Muscle layer of colon (tissue), 2 donors: ENCODE measurements around the gene CENPB.
A peak's percentile ranks its signal among the peaks of the same experiment; 100 is the strongest.

Experiments
- H3K27ac ChIP-seq: one replicate; pipeline ENCODE4 v1.7.0; 2013; ENCODE audit warnings: low read depth, mild to moderate bottlenecking, low read length, moderate library complexity
- H3K27me3 ChIP-seq, 2 donors: one replicate each; pipeline ENCODE4 v1.7.0; 2013; ENCODE audit warnings: low read length in 2 of 2, mild to moderate bottlenecking in 2 of 2; ENCODE audit not compliant: insufficient read depth in 2 of 2, control insufficient read depth in 1 of 2
- H3K36me3 ChIP-seq: one replicate; pipeline ENCODE4 v1.7.0; 2013; ENCODE audit warnings: mild to moderate bottlenecking, low read length; ENCODE audit not compliant: insufficient read depth
- H3K4me1 ChIP-seq: one replicate; pipeline ENCODE4 v1.7.0; 2013; ENCODE audit warnings: mild to moderate bottlenecking, low read length; ENCODE audit not compliant: insufficient read depth
- H3K4me3 ChIP-seq, 2 donors: one replicate each; pipeline ENCODE4 v1.7.0; 2013; ENCODE audit warnings: low read length in 2 of 2, low read depth in 1 of 2, mild to moderate bottlenecking in 1 of 2, moderate library complexity in 1 of 2
- H3K9ac ChIP-seq: one replicate; pipeline ENCODE4 v1.7.0; 2013; ENCODE audit warnings: low read length
- H3K9me3 ChIP-seq: one replicate; pipeline ENCODE4 v1.7.0; 2013; ENCODE audit warnings: mild to moderate bottlenecking, low read length
- donor health status: abdominal sarcoma.
- donor health status: Adenocarcinoma of cecum.

CENPB gene

DNA sequence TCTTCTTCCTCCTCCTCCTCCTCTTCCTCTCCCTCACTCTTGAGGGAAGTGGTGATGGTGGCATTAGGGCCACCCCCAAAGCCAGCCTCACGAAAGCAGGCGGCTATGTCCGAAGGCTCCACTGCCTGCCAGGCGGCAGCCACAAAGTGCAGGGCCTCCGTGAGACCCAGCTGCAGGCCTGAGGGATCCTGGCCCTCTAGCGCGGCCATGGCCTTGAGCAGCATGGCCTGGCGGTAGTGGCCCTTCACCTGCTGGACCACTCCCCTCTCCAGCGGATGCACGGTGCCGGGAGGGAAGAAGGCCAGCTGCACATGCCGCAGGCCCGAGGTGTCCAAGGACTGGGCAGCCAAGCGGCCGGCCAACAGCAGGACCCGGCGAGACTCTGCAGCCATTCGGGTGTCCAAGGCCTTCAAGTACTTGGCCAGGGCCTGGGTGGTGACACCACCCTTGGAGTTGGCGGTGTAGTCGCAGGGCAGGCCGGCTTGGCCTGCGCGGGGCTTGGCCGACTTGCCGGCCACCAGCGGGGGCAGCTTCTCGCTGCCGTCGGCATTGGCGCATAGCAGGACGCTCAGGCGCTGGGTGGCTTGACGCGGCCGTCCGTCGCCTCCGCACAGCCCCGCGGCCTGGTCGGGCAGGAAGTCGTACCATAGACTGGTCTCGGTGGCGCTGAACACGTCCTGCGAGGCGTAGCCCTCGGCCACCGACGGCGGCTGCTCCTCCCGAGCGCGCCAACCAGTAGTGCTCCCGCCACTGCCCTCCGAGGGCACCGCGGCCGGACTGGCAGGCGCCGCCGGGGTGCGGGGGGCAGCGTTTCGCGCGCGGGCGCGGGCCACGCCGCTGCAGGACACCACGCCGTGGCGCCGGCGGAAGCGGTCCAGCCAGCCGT lies 1.1 kb downstream of the CENPB start:
- H3K4me1 ChIP-seq: peaks cover 41% of the 10 kb centered on the region

DNA sequence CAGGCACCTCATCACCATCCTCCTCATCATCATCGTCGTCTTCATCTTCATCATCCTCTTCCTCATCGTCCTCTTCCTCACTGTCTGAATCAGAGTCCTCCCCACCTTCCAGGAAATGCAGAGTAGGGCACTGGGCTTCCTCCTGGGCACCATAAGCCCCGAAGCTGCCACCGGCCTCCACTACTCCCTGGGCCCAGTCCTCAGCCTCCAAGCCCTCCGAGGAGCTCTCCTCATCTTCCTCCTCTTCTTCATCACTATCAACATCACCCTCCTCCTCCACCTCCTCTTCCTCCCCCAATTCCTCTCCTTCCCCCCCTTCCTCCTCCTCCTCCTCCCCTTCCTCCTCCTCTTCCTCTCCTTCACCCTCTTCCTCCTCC lies 1.7 kb downstream of the CENPB start:
- no peaks in the 10 kb centered on the region for H3K36me3 ChIP-seq
- no peaks in the 10 kb centered on the region for H3K27me3 ChIP-seq
- H3K9me3 ChIP-seq: no peaks in the 10 kb centered on the region
- H3K9ac ChIP-seq: peak overlapping the region; percentile 57
- H3K4me3 ChIP-seq: peak overlapping the region; percentile 71 to 84
- no peak overlapping the region for H3K27ac ChIP-seq
- H3K4me1 ChIP-seq: peaks cover 41% of the 10 kb centered on the region

More for the DNA sequence above, 1.1 kb downstream of the CENPB start:
- Histone ChIP-seq H3K27me3 (no peaks in the 10 kb centered on the region), H3K9me3 (no peaks in the 10 kb centered on the region), H3K36me3 (no peaks in the 10 kb centered on the region), H3K27ac (peak overlapping the region; percentile 78), H3K4me3 (peak overlapping the region; percentile 71 to 84), H3K9ac (peak overlapping the region; percentile 57)

DNA sequence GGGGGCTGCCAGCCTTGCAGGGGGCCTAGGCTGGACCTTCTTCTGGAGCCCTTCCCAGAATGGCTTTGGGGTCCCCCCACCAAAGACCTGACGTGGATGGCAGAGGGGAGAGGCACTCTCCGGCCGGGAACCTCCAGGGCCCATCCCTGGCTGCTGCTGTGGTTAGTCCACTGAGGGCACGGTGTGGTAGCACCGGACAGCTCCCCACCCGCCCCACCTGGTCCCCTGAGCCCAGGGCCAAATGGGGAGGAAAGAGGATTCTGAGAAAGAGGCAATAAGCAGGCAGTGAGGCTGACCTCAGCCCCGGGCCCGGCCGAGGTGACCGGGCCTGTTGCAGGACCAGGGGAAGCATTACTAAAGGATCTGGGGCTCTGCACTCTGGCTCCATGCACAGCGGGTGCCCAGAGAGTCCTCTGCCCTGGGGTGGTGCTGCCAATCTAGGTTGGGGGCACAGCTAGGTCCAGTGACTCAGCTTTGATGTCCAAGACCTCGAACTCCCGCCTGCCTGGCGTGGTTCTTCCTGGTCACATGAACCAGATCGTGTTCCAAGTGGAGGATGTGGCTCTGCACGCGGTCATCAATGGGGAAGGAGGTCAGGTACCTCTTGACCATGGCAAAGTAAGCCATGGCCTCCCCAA lies 2.2 kb downstream of the CENPB start:
- peak overlapping the region in 1 of 2 donors; percentile 84 for H3K4me3 ChIP-seq
- H3K9ac ChIP-seq: peak overlapping the region; percentile 50
- no peaks in the 10 kb centered on the region for H3K36me3 ChIP-seq
- peaks cover 41% of the 10 kb centered on the region for H3K4me1 ChIP-seq
- no peaks in the 10 kb centered on the region for H3K9me3 ChIP-seq
- H3K27me3 ChIP-seq: no peaks in the 10 kb centered on the region
- no peak overlapping the region for H3K27ac ChIP-seq

DNA sequence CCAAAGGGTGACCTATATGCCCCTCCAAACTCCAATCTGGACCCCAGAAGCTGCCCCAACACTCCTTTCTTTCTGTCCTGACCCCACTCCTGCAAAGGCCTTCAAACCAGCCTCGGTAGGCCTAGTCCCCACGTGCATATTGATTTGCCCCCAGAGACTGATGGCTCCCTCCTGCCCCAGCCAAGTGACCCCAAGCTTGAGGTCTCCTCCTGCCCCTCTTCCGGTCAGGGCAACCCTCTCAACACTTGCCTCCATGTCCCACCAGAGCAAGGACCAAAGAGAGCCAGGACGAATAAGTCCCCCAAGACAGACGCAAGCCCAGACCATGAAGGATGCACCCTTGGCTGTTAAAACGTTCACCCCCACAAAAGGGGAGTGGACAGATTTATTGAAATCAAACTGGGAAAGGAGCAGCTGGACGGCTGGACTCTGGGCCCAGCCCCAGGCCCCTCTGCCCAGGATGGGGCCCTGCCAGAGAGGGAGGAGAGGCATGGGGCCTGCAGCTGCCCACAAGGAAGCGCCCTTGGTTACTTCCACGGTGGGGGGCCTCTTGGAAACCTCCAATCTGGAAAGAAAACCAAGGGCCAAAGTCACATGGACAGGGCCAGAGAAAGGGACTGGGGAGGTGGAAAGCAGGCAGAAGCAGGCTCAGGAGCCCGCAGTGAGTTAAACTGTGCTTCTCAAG lies 2.9 kb downstream of the CENPB start:
- no peaks in the 10 kb centered on the region for H3K27me3 ChIP-seq
- no peaks in the 10 kb centered on the region for H3K9me3 ChIP-seq
- H3K36me3 ChIP-seq: no peaks in the 10 kb centered on the region
- H3K4me1 ChIP-seq: peaks cover 41% of the 10 kb centered on the region
- H3K4me3 ChIP-seq: no peak overlapping the region
- no peak overlapping the region for H3K27ac ChIP-seq
- no peak overlapping the region for H3K9ac ChIP-seq

DNA sequence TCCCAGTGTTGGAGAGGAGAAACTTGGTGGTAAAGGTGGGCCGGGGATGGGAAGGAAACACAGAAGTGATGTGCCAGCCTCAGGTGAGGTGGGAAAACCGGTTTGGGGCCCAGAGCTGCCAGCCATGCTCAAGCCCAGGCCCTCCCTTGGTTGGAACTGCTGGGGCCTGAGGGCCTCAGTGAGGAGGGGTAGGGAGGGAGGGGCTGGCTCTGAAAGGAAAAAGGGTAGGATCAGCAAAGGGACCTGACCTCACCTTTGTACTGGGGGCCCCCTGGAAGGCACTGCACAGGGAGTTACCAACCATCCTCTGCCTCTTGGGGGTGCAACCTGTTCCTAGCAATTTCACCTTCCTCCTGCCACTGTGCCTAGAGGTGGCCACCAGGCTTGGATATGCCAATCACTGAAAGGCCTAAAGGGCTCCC lies 3.5 kb downstream of the CENPB start:
- Histone ChIP-seq H3K9me3 (no peaks in the 10 kb centered on the region), H3K27me3 (no peaks in the 10 kb centered on the region), H3K27ac (no peak overlapping the region), H3K36me3 (no peaks in the 10 kb centered on the region), H3K4me3 (no peak overlapping the region), H3K4me1 (peaks cover 47% of the 10 kb centered on the region), H3K9ac (no peak overlapping the region)

DNA sequence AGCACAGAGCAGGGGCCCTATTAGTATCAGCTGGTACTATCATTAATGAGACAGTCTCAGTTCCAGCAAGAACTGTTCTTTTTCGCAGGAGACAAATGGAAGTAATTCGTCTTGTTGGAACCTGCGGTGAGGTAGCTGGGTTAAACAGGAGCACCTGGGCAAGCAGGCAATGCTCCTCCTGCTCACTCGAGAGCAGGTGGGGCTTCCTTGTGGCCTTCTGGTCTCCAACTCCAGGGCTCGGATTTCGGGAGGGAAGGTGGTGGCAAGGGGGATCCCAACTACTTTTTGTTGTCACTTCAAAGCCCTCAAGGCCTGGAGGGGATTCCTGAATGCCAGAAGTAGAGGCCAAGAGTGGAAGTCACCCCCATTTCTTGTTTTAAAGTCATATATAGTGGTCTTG lies 3.9 kb downstream of the CENPB start:
- H3K4me1 ChIP-seq: peaks cover 47% of the 10 kb centered on the region
- no peak overlapping the region for H3K9ac ChIP-seq
- H3K9me3 ChIP-seq: no peaks in the 10 kb centered on the region
- no peaks in the 10 kb centered on the region for H3K36me3 ChIP-seq
- H3K27me3 ChIP-seq: no peaks in the 10 kb centered on the region
- H3K27ac ChIP-seq: no peak overlapping the region
- no peak overlapping the region for H3K4me3 ChIP-seq

DNA sequence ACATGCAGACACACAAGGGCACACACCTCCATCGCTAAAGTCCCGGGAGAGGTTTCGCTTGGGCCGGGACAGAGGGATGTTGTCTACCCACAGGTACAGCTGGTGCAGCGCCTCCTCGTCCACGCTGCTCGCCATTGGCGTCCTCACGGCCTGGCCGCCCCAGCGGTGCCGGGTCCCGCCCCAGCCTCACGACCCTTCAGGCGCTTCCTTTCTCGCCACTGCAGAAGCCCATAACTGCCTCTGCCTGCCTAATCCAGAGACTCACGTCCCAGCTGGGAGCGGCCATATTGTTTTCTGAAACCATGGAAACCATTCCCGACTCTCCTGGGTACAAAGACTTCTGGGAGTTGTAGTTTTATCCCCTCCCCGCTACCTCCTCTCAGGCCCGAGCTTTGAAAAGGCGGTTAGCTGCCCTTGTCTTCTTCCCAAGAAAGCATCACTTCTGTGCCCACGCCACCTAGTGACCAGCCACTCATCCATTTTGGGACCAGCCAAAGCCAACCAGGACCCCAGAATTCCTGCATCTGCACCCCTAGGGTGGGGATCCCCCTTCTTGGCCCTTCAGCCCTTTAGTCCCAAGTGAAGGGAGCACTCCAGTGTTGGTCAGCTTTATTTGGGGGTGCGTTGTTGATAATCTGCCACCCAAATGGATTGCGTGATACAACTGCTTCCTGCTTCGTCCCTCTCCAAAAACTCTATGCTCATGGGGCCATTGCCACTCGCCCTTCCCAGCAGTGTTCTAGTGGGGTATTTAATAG lies 5.2 kb downstream of the CENPB start, which contains the start of gene SPEF1:
SPEF1 (minus strand) TSS at position 296 of the 758 bp plus-strand sequence; CDS start at position 135, 161 bp downstream.
- Histone ChIP-seq H3K27me3 (no peaks in the 10 kb centered on the region), H3K4me1 (peaks cover 48% of the 10 kb centered on the region), H3K36me3 (no peaks in the 10 kb centered on the region), H3K9ac (no peak within 1 kb of the TSS), H3K4me3 (peak within 1 kb of the TSS in 1 of 2 donors; percentile 72), H3K9me3 (no peaks in the 10 kb centered on the region), H3K27ac (peak within 1 kb of the TSS; percentile 37)

DNA sequence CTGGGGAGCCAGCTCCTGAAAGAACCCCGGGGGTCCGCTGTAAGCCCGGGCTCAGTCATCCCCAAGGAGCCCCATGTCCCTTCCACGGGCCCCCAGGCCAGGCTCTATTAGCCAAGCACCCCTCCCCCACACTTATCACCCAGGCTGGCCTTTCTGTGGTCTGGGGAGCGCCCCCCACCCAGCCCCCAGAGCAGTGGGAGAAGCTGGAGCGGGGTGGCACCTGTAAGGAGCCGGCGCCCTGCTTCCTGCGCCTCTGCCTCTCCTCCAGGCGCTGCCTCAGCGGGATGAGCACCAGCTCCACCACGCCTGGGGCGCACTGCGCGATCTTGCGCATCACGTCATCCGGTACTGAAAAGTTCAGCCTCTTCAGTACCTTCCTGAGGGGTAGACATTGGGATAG lies 7.6 kb downstream of the CENPB start:
- Histone ChIP-seq H3K9ac (no peak overlapping the region), H3K27me3 (no peaks in the 10 kb centered on the region), H3K36me3 (no peaks in the 10 kb centered on the region), H3K4me1 (peaks cover 31% of the 10 kb centered on the region), H3K4me3 (no peak overlapping the region), H3K9me3 (no peaks in the 10 kb centered on the region), H3K27ac (no peak overlapping the region)

DNA sequence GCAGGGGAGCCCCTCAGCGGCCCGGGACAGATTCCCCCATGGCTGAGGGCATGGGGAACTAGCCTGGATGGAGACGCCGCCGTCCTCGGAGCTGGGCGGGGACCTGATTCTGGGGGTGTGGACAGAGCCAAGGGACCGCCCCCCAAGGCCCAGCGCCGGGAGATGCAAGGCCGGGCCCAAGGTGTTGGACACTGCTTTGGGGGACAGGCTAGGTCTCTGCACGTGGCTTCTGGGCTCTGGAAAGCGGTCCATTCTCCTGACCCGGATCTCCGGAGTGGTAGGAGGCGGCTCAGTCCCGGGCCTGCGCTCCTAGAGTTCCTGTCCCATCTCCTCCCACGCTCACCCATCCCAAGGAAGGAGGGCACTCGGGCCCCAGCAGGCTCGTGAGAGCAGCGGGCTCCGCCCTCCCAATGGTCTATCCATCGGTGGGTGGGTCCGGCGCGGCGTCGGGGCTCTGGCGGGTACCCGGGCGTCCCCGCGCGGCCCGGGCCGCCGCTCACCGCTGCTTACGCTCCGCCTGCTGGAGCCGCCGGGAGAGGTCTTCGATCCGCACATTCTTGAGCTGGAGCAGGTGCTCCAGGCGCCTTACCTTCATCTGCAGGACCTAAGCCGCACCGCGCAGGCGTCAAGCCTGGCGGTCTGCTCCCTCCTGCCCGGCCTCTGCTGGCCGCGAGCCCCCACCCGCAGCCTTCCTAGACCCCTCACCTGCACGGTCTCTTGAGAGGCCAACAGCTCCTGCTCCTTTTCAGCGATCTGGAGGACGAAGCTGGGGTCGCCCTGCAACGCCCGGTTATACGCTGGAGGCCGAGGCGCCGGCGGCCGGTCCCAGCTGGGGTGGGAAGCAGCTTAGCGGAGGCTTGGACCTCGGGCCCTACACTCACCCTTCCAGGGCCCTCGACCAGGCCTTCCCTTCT lies 8.6 kb downstream of the CENPB start:
- Histone ChIP-seq H3K4me1 (peaks cover 24% of the 10 kb centered on the region), H3K9me3 (no peaks in the 10 kb centered on the region), H3K4me3 (peak overlapping the region; percentile 67 to 73), H3K27me3 (no peaks in the 10 kb centered on the region), H3K36me3 (no peaks in the 10 kb centered on the region), H3K9ac (no peak overlapping the region), H3K27ac (no peak overlapping the region)

DNA sequence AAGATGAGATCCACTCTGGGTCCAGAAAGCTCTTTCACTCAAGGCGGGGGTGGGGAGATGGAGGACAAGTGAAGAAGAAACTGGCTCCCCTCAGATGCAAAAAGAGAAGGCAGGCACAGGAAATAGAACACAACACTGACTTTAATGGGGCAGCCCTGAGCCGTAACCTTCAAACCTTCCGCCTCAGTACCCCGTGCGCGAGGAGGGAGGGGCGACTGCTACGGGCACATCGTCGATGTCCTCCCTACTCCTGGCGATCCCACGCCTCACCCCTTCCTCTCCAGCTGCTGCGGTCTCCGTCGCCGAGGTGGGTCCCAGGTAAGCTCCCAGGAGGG lies 9.2 kb downstream of the CENPB start:
- H3K27ac ChIP-seq: no peak overlapping the region
- H3K36me3 ChIP-seq: no peaks in the 10 kb centered on the region
- H3K4me1 ChIP-seq: peaks cover 24% of the 10 kb centered on the region
- peak overlapping the region; percentile 67 to 73 for H3K4me3 ChIP-seq
- H3K9me3 ChIP-seq: no peaks in the 10 kb centered on the region
- H3K27me3 ChIP-seq: no peaks in the 10 kb centered on the region
- no peak overlapping the region for H3K9ac ChIP-seq
